Measurements from ENCODE around the gene GPR55.

Gene GPR55

GRCh38 chr2:230916218-230916617 lies 8.8 kb downstream of the GPR55 start:
- no peak for DNase-seq

GRCh38 chr2:230915319-230915718 lies 9.7 kb downstream of the GPR55 start:
- DNase-seq = no peak

- DNase-seq = no peak
These were observed 10.2 kb downstream of the GPR55 start for GRCh38 chr2:230914886-230915285.

- peak; percentile 36 for DNase-seq
These were observed 11.5 kb downstream of the GPR55 start for GRCh38 chr2:230913406-230914143.

GRCh38 chr2:230912724-230913123 lies 12.3 kb downstream of the GPR55 start:
- no peak for DNase-seq

- no peak for DNase-seq
These were observed 13.0 kb downstream of the GPR55 start for GRCh38 chr2:230912046-230912445.

- no peak for DNase-seq
These were observed 14.4 kb downstream of the GPR55 start for GRCh38 chr2:230910546-230911177.

- DNase-seq = no peak
These were observed 15.0 kb downstream of the GPR55 start for GRCh38 chr2:230909841-230910545.

GRCh38 chr2:230908595-230909191 lies 16.3 kb downstream of the GPR55 start:
- peak; percentile 92 for DNase-seq

- peak; percentile 65 for DNase-seq
These were observed 16.9 kb downstream of the GPR55 start for GRCh38 chr2:230908092-230908594.

GRCh38 chr2:230907361-230908091 lies 17.5 kb downstream of the GPR55 start:
- no peak for DNase-seq

GRCh38 chr2:230906471-230907230 lies 18.4 kb downstream of the GPR55 start:
- no peak for DNase-seq

- peak; percentile 31 for DNase-seq
These were observed 19.3 kb downstream of the GPR55 start for GRCh38 chr2:230905448-230906421.

GRCh38 chr2:230904856-230905447 lies 20.1 kb downstream of the GPR55 start:
- DNase-seq = no peak

GRCh38 chr2:230903231-230904150 lies 21.6 kb downstream of the GPR55 start:
- no peak for DNase-seq

GRCh38 chr2:230902180-230902899 lies 22.7 kb downstream of the GPR55 start:
- peak; percentile 77 for DNase-seq

GRCh38 chr2:230901006-230901405 lies 24.0 kb downstream of the GPR55 start:
- DNase-seq = no peak

- no peak for DNase-seq
These were observed 24.6 kb downstream of the GPR55 start for GRCh38 chr2:230900336-230900995.

Data from DMS53 (cell line).